BJ (cell line): ENCODE results near the gene VPS25. TPM values are rescaled to one million over a fixed set of nuclear protein-coding genes. Genes with fewer than 3 reads are reported as not detected.
"Not testable (repeated sequence)": the region's sequence is repeated elsewhere in the genome, so short reads cannot be mapped to it uniquely, and the experiment has no call there.

Source experiments
- CTCF ChIA-PET: fragments of 350-600 bp; formaldehyde crosslinking; extraction: SDS; loops from one replicate; lab custom pipeline; 2021; ENCODE audit warnings: antibody characterized with exemption, inconsistent platforms; lab: Yijun Ruan, JAX
- POLR2A ChIA-PET: fragments of 300-600 bp; sonication (Branson Sonifier 250); formaldehyde crosslinking; extraction: SDS; loops from one replicate; lab custom pipeline; 2021; ENCODE audit warnings: antibody characterized with exemption; lab: Charles Lee
- DNase-seq: peaks from one replicate; pipeline ENCODE4 v3.0.0-alpha.2; 2011; ENCODE audit warnings: low read depth
- H3K27me3 ChIP-seq: 2 replicates; pipeline ENCODE4 v1.6.0; 2011; ENCODE audit warnings: low read length; ENCODE audit not compliant: control insufficient read depth, insufficient read depth
- H3K36me3 ChIP-seq: 2 replicates; pipeline ENCODE4 v1.5.1; 2011; ENCODE audit warnings: low read length; ENCODE audit not compliant: control insufficient read depth, insufficient read depth
- H3K4me3 ChIP-seq: 2 replicates; pipeline ENCODE4 v1.5.1; 2011; ENCODE audit warnings: low read depth, mild to moderate bottlenecking, control low read depth, low read length
- CTCF ChIP-seq: IDR thresholded peaks from 2 replicates; pipeline ENCODE4 v1.5.1; 2011; ENCODE audit warnings: low read depth, mild to moderate bottlenecking, control low read depth, inconsistent platforms, low read length, moderate library complexity; ENCODE audit not compliant: insufficient read depth
- polyA minus RNA-seq: library from RNA; depleted of rRNA, polyadenylated mRNA; stranded (reverse); fragments of >200 nt; gene quantifications from 2 replicates; pipeline ENCODE4 v1.2.3, GENCODE V29; 2011; rRNA and poly(A)+ RNA removed
- polyA plus RNA-seq: library from polyadenylated mRNA; depleted of rRNA; stranded (reverse); fragments of >200 nt; gene quantifications from 2 replicates; pipeline ENCODE4 v1.2.3, GENCODE V29; 2011; rRNA removed

Gene VPS25
- polyA plus RNA-seq, result 143 and 181 TPM in 2 replicates
- 34.9 and 63.7 TPM in 2 replicates for polyA minus RNA-seq

- POLR2A ChIA-PET, result interaction anchor here (0.6 kb wide), 2 partner anchors 10 to 152 kb away, joined by 3 to 4 read pairs; no protein-coding TSS in a partner anchor
- Histone ChIP-seq H3K4me3 (peak within 1 kb of the TSS; percentile 81), H3K27me3 (no peaks in the 10 kb centered on the region), H3K36me3 (peaks cover 3% of the 10 kb centered on the region)
- CTCF ChIA-PET, result interaction anchor here (1.6 to 3.4 kb wide), 3 partner anchors 10 to 195 kb away, joined by 3 to 20 read pairs (median 16); partner anchors contain the start of gene RAMP2
- TF ChIP-seq CTCF, result peak; percentile 34
- peak; percentile 31 for DNase-seq
Observed at GRCh38 chr17:42773290-42774035, at the start of gene VPS25. Gene VPS25, plus strand, starts transcription at chr17:42773449. Its CDS starts 27 bp downstream, at chr17:42773476.

- no peak for DNase-seq
- ChIA-PET CTCF (interaction anchor here (1.2 to 1.6 kb wide), 2 partner anchors 101 to 205 kb away, joined by 3 to 8 read pairs; partner anchors contain the start of gene BECN1), POLR2A (no interaction called here)
- Histone ChIP-seq H3K4me3 (no peak overlapping the region), H3K36me3 (peaks cover 14% of the 10 kb centered on the region), H3K27me3 (no peaks in the 10 kb centered on the region)
- TF ChIP-seq CTCF, result no peak
Observed at GRCh38 chr17:42723636-42724035, 49.6 kb upstream of the VPS25 start.

DNA sequence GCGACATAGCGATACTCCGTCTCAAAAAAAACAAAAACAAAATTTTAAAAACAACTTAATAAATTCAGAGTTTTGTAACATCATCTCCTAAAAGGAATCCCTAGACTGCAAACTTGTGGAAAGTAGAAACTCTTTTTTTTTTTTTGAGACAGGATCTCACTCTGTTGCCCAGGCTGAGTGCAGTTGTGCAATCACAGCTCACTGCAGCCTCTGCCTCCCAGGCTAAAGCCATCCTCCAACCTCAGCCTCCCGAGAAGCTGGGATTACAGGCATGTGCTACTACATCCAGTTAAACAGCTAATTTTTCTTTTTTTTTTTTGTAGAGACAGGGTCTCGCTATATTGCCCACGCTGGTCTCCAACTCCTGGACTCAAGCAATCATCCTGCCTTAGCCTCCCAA is 48.1 kb upstream of the VPS25 start:
- ChIA-PET POLR2A (no interaction called here), CTCF (interaction anchor here (0.9 to 1.6 kb wide), 5 partner anchors 15 to 138 kb away, joined by 3 to 8 read pairs (median 3); partner anchors contain the start of genes BECN1 and RAMP2)
- TF ChIP-seq CTCF, result no peak
- DNase-seq, result no peak
- Histone ChIP-seq H3K4me3 (no peak overlapping the region), H3K36me3 (peaks cover 10% of the 10 kb centered on the region), H3K27me3 (no peaks in the 10 kb centered on the region)

DNA sequence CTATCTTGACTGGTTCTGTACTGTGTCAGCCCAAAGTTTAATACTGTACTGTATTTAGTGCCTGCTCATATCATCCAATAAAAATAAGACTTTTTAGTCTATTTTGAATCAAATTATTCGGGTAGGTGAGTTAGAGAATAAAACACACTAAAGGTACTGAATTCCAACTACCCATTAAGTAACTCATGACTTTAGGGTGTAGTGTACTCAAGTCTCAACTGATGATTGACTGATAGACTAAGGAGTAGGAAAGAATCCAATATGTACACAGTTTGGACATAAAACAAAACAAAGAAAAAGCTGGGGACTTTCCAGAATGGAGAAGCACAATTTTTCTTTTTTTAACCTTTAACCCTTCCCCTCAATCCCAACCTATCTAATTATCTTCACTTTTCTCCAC is 32.5 kb upstream of the VPS25 start:
- no peak for DNase-seq
- no peak for TF ChIP-seq CTCF
- ChIA-PET CTCF (no interaction called here), POLR2A (no interaction called here)
- Histone ChIP-seq H3K4me3 (no peak overlapping the region), H3K27me3 (no peaks in the 10 kb centered on the region), H3K36me3 (no peaks in the 10 kb centered on the region)

GRCh38 chr17:42742916-42743315 is 30.3 kb upstream of the VPS25 start:
- H3K36me3 ChIP-seq, POLR2A ChIA-PET, DNase-seq, H3K27me3 ChIP-seq, H3K4me3 ChIP-seq: not testable (repeated sequence)
- CTCF ChIA-PET, result interaction anchor here (0.9 to 1.4 kb wide), 4 partner anchors 18 to 81 kb away, joined by 3 to 4 read pairs (median 3); partner anchors contain the start of genes BECN1 and RAMP2
